NCI-H1694 treated with DMSO at 0.1 percent for 48 hours (cell line): ENCODE results near the gene APOO.

Experiments
- DNase-seq: peaks from one replicate; lab custom pipeline; 2025; lab: John Stamatoyannopoulos, UW

Gene APOO

DNA sequence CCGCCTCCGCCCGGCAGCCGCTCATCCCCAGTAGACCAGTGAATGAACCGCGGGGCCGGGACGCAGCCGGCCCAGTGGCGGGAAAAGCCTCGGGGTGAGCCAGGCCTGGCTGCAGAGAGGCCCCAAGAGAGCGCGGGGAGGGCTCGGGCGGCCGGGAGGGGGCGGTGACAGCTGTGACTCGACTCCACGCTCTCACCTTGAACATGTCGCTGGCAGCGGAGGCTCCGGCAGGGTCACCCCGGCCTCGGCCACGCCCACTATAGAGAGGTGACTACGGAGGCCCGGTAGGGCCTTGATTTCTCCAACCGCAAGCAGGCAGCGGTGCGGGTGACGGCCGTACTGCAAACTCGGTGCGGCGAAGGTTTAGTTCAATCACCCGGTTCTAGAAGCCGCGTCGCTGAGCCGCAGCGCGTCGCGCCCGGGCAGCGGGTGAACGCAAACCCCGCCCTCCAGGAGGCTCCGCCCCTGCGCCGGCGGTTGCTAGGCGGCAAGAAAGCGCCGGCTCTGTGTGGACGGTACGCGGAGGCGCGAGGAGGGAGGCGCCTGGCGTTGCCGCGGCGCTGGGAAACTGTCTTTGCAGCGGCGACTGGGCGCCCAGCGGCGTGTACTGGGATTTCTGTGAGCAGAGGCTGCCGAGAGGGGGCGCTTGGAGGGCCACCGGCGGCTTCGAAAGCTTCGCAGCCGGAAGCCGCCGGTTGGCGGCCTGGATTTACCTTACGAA lies at the start of gene APOO, which contains the start of gene CXorf58:
Gene APOO (minus strand): TSS at position 441 of the 721 bp plus-strand sequence. CDS start 236 bp downstream, at position 205.
Gene CXorf58 (plus strand): TSS at position 509 of the 721 bp plus-strand sequence. CDS start 2,297 bp downstream, outside the sequence.
- DNase-seq: peak; percentile 76

DNA sequence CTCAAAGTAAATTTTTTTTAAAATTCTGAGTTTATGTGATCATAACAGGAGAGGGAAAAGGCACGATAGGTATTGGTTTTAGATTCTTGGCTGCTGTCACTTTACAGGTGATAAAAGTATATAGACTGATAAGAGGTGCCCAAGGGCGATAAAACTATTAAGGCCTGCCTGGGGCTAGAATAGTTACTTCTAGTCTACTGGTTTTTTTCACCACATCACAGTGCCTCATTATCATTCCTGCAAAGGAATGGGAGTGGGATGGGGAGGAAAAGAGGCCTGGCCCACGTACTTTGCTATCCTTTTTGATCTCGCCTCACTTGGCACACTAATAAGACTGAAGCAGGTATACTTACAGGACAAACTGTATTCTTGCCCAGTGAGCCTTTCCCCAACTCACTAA lies 46.7 kb upstream of the APOO start:
- DNase-seq: no peak

DNA sequence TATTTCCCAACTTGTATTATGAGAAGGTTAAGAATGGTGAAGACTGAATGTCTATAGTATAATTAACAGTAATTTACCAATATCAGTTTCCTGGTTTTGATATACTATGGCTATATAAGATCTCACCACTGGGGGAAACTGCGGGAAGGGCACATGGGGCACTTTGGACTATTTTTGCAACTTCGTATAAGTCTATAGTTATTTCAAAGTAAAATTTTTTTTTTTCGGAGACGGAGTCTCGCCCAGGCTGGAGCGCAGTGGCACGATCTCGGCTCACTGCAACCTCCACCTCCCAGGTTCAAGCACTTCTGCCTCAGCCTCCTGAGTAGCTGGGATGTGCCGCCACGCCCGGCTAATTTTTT lies 46.2 kb upstream of the APOO start:
- no peak for DNase-seq

DNA sequence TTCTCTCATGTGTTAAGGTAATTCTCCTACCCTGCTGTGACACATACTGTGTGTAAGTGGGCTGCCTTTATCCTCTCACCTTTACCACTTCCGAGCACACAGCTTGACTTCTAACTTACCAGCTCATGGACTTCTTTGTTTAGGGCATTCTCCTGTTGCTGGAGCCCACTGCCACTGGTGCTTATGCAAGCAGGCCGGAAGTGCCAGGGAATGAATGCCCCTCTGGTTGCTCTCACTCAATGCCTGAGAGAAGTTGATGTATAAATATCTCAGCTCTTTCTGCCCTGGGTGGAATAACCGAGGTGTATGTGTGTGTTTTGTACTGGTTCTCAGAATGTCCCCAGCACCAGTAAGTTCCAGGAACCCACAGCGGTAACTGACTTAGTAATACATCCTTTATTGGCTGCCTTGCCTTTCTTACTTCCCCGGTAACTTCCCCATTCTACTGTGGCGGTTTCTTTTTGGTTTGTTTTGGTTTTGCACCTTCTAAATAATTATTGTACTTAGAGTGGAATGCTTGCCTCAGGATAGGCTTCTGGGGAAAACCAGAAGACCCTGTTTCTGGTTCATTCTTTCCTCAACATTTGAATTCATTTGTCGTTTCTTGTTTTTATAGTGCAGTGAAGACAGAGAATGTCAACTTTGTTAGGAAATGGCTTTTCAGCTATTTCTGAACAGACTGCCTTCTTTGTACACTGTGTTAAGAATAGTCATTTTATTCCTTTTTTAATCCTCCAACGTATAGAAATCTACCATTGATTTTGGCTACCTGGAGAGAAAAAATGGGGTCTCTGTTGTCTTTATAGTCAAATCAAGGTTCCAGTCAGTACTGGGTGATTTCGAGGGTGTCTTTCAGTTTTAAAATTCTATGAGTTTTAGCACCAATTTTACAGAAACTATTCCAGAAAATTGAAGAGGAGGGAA lies 45.5 kb upstream of the APOO start:
- no peak for DNase-seq

DNA sequence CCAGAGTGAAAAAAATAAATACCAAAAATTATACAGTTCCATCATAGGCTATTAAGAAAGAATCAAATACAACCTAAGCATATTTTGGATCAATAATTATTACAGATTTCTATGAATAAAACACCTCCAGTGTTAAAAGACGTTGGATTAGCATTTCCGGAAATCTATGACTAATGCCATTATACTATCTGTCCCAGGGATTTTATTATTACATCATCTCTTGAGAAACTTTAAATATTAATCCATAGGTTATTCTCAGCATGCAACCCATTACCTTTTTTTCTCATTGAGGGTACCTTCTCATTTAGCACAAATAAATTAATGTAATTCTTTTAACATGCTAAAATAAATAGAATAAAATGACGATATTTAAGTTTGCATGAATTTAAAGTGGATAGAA lies 44.7 kb upstream of the APOO start:
- no peak for DNase-seq

DNA sequence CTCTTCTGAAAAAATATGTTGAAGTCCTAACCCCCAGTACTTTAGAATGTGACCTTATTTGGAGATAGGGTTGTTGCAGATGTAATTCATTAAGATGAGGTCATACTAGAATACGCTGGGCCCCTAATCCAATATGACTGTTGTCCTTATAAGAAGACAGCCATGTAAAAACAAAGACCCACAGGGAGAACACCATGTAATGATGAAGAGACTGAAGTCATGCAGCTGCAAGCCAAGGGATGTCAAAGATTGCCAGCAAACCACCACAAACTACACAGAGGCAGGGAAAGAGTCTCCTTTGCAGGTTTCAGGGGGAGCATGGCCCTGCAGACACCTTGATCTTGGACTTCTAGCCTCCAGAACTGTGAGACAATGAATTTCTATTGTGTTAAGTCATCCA lies 37.5 kb upstream of the APOO start:
- DNase-seq: no peak

DNA sequence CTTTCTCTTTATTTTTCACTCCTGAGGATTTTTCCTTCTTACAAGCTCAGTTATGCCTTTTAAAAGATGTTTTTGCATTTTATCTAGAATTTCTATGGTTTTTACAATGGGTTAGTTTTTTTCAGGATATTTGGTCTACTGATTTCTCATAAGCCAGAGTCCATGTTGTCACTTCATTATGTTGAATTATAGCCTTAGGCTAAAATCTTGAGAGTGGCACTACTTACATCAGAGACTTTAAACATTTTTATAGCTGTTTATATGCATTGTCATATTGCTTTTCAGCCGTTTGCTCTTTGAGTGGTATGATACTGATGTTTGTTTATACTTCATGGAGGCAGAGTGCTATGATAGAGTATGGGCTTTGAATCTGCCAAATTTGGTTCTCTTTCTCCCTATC lies 36.5 kb upstream of the APOO start:
- no peak for DNase-seq

DNA sequence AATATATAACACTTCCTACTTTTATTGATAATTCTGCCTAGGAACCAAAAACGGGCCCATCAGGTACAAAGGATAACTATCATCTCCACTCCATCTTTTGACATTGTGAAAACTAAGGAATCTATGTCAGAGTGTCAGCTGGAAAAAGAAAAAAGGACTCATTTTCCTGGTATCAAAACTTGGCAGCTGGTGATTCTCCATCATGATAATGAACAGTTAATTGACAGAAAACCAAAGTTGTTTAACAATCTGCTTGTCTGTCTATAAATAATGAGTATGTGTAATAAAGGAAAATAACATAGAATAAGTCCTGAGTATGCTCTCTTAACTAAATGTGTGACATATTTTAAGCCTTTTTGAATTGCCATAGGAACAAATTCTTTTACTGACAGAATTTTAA lies 31.5 kb upstream of the APOO start:
- no peak for DNase-seq

DNA sequence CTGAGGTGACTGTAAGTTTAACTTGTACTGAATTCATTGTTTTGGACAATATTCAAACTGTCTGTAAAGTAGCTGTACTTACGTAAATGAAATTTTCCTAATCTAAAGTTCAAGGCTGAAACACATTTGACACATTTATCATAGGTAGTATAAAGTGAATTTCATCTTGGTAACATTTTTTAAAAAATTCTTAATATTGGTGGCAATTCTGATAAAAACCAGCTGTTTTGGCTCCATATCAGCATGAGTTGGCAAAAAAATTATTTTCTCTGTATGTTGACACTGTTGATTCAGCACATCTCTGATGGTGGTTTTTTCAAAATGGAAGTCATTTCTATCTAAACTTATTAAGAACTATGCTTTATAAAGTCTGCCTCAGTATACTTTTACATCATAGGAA lies 31.0 kb upstream of the APOO start:
- DNase-seq: no peak

DNA sequence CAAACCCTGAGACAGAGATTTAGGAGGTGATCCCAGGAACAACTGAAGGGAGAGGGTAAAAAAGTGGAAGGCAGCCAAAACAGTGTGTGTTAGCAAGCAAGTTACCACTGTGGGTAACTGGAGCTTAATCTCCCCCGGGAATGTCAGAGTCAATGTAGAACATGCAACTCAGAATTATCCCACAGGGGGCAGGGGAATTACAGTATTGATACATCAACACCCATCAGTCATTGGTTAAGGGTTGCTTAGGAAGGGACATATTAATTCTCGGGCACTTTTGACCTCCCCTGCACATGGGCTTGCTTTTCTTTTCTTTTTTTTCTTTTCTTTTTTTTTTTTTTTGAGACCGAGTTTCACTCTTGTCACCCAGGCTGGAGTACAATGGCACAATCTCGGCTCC lies 29.4 kb upstream of the APOO start:
- DNase-seq: peak; percentile 72

DNA sequence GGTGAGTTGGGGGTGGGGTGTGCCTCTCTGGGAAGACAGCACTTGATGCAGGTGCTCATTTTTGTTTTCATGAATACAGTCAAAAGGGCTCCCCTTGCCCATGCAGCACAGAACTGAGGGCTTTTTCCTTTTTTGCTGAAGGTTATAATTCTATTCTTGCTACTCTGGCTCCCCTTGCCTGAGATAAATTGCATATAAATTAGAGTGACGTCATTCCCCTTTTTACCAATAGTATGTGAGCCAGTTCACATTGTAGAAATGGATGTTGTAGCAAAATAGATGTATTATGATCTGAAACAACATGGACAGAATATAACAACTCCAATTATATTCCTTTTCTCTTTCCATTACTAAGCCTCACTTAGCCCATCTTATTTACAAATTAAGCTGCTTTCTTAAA lies 28.4 kb upstream of the APOO start:
- peak; percentile 52 for DNase-seq

DNA sequence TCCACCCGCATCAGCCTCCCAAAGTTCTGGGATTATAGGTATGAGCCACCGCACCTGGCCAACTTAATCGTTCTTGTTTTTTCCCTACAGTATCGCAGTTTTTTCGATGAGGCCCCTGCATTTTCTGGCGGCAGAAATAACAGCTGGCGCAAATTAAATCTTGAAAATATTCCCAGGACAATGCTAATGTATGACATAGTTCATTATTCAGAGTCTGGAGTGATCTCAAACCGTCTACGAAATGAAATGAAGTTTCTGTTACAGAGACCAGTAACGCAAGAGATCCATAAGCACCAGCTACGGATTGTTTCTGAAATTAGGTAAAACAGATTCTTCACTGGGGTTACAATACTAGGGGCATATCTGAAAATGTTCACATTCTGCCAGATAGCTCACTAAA lies 27.4 kb upstream of the APOO start:
- DNase-seq: no peak

DNA sequence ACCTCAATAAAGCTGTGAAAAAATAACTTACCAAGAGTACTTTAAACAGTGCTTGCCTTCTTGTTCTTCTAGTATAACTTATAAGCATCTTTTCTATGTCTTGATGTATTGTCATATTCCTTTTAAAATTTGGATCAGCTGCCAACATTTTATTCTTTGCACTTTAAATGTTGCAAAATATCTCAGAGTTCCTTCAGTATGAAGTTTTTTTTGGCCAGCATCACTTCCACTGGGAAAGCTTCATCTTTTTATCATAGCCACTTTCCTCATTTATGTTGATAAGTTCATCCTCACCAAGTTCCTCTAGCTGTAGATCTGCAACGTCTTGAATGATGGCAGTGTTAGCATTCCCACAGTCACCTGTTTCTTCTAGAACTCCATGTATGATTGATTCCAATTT lies 24.3 kb upstream of the APOO start:
- DNase-seq: no peak

DNA sequence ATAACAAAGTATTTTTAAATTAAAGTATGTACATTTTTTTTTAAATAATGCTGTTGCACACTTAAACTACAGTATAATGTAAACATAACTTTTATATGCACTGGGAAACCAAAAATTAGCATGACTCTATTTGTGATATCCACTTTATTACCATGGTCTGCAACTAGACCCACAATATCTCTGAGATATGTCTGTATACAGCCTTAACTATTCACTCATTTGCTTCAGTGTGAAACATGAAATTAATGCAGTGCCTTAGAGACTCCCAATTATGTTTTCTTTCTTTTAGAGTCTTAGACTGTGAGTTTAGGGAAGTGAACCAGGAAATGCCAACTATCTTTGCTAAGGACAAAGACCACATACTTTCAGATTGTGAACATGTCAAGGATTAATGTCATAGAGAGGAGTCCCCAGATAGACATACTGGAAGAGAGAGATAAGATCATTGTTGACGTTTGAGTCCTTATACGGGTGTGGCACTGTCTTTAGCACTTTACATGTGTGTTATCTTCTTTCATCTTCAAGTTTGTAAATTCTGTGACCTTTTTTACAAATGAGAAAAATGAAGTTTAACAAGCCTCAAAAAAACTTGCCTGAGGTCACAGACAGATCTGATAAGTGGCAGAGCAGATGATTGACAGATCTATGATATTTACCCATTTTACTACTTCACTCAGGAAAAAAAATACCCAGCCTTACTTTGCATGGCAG lies 23.3 kb upstream of the APOO start:
- no peak for DNase-seq

DNA sequence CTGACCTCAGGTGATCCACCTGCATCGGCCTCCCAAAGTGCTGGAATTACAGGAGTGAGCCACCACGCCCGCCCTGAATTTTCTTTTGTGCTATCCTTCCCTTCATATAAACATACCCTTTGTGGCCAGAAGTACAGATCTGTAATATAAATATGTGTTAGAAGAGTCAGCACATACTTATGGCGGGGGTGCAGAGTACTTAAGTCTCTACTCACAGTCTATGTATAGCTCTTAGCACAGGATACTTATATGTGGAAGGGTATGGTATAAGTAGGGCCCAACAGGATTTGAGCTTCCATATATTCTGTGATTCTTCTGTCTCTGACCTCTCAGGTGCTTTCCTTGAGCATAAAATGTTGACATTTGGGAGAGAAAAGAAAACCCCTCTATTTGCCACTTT lies 18.3 kb upstream of the APOO start:
- no peak for DNase-seq

DNA sequence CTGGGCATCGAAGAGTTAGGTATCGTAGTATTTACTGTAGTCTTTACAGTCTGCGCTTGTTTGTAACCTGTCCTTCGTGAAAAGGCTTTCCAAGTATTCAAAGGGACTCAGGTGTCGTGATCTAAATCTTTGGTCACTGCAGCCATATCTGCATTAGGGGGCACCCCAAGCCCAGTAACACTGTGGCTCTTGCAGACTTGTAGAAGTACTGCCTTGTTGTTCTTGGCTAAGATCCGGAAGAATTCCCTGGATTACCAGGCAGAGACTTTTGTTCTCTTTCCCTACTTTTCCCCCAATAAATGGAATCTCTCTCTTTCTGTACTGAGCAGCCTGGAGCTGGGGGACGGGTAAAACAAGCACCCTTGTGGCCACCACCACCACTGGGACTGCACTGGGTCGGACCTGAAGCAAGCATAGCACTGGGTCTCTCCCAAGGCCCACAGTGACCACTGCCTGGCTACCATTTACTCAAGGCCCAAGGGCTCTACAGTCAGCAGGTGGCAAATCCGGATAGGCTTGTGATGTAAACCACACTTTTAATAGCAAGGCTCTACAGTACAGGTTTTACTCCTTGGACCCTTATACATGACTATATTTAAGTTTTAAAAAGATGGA lies 12.1 kb upstream of the APOO start:
- DNase-seq: no peak

DNA sequence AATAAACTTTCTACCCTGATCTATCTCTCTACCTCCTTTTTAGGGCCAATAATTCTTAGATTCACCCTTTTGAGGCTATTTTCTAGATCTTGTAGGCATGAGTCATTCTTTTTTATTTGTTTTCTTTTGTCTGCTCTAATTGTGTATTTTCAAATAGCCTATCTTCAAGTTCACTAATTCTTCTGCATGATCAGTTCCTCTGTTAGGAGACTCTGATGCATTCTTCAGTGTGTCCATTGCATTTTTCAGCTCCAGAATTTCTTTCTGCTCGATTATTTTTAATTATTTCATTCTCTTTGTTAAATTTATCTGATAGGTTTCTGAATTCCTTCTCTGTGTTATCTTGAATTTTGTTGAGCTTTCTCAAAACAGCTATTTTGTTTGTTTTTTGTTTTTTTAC lies 11.4 kb upstream of the APOO start:
- no peak for DNase-seq

DNA sequence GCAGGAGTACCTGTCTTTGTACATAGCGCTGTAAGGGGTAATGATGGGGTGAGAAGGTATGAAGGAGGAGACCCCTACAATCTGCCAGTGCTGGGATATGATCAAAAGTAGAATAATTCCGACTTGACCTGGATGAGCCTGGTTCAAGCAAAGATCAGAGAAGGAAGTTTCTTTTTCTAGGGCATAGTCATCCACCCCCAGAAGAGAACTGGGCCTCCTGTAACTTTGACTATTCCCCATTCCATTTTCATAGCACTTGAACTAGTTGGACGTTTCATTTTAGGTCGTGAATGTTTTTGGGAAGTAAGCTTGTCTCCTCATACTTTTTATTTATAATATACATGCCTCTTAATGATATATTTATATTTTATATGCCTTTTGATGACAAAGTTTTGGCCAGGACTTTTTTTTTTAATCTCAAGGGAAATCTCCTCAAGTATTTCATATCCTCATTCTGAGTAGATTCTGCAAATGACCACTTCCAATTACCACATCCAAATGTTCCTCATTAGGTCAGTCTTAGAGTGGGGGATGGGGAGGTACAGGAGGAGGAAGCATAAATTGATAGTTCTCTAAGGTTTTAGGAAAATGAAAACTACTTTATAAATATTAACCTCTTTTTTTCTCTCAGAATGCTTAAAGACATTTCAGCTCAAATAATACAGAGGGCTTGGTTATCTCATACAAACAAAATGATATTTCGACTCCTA lies 3.5 kb upstream of the APOO start:
- no peak for DNase-seq

DNA sequence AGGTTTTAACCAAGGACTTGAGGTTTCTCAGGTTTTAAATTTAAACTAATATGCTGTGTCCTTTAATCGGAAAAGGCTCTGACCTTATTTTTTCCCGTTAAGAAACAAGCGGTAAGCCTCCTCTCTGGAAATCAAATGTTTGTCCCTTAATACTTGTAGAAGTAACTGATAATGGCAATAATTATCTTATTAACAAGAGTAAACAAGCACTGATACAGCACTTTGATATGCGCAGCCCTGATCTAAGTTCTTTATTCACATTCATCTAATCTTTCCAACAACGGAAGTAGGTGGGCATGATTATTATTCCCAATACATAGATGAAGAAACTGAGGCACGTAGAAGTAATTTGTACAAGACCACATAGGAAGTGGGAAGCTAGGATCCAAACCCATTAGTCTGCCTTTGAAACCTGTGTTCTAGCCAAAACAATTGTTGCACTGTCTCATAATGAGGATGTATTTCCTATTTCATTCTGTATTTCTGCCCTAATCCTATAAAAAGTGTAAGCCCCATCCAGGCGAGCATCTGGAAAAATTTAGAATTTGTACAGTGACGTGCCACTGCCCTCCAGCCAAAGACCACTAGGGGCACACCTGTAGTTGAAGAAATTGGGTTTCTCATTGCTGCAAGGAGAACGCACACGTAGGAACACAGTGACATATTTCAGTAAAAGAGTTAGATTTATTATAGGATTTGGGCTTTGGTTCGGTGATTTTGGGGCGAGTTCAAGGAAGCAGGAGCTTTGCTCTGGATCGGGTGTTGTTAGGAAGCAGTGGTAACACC lies 674 bp upstream of the APOO start:
- DNase-seq: no peak

DNA sequence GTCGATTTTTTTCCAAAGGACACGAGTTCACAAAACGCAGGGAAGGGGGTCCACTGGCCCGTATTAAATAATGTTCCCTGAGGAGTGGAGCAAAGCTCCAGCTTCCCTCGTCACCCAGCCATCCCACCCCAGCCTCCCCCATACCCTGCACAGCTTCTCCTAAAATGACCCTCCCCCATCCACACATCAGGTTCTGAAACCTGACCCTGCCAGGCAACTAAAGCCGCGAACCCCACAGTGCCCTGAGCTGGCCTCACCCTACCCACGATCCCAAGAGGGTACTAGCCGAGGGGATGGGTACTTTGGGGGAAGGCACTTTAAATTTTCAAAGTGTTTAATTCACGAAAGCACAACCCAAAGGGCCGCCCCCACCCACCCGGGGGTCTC lies 634 bp downstream of the APOO start:
- DNase-seq: no peak

DNA sequence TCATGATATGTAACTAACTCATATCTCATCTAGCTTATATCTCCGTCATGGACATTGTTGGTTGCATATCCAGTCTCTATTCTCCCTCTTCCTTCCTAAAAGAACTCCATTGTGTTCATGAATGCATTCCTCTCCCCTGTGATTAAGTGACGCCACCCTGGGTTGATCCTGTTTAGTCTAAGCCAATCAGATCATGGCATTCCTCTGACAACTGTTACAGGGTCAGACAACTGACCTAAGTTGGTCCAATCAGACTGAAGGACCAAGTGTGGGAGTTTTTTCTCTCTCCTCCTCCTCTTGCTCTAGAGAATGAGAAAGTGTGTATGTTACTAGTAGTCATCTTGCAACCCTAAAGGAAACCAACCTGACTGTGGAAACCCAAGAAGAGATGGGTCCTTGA lies 3.6 kb downstream of the APOO start:
- DNase-seq: no peak
